GM04503 (cell line): Measurements from ENCODE around the gene SNX9.

ENCODE experiments used
- DNase-seq: peaks from one replicate; pipeline ENCODE4 v3.0.0-alpha.2; 2012; ENCODE audit warnings: low read depth

SNX9 gene

DNA sequence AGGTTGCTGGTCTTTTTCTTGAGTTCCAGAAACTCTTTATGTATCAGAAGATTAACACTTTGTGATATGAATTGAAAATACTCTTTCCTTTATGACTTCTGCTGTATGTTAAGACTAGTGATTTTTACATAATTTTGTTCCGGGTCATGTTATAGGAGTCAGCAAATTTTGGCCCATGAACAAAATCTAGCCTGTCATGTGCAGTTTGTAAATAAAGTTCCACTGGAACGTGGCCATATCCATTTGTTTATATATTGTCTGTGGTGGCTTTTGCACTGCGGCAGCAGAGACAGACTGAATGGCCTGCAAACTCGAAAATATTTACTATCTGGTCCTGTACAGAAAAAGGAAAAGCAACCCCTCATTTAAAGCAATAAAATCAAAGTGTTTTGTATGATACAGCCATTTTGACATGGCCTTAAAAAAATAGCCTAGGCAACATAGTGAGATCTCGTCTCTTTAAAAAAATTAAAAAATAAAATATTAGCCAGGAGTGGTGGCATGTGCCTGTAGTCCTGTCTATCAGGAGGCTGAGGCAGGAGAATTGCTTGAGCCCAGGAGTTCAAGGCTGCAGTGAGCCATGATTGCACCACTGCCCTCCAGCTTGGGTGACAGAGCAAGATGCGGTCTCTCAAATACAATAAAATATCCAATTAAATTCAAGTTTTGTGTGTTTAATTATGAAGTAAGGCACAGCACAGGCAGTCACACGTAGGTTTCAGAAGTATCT lies 36.9 kb downstream of the SNX9 start:
- DNase-seq = no peak

DNA sequence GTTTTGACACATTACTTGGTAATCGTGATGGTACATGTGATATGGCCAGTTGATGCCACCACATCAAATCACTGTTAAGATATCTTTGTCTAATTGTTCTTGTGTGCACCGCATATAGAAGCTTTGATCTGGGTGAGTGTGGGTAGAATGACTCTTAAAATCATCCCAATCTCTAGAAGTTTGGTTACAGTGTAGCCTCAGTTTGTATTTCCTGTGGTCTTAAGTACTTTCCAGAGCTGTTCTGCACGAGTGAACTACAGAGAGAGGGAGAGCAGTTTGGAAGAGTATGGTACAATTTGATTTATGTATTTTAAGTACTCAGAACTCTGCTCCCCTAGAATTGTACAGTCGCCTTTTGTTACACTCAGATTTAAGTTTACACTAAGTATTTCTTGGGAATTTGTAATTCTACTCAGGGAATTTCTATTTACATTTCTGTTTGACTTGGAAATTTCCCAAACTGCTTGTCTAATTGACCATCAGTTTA lies 37.5 kb downstream of the SNX9 start:
- no peak for DNase-seq

DNA sequence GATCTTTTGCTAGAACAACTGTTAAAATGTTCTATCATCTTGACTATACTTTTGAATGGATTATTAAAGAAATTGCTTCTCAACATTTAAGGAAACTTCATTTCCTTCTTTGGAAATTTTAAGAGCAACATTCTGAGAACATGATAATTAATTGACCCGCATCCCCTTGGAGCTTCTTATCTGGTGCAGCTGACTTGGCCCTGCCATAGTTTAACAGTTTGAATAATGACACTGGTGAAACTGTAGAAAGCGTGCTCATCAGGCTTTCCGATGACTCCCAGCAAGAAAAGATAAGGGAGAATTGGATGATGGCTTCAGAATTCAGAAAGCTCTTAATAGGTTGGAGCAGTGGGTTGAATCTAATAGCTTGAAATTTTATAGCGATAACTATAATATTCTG lies 38.1 kb downstream of the SNX9 start:
- no peak for DNase-seq

DNA sequence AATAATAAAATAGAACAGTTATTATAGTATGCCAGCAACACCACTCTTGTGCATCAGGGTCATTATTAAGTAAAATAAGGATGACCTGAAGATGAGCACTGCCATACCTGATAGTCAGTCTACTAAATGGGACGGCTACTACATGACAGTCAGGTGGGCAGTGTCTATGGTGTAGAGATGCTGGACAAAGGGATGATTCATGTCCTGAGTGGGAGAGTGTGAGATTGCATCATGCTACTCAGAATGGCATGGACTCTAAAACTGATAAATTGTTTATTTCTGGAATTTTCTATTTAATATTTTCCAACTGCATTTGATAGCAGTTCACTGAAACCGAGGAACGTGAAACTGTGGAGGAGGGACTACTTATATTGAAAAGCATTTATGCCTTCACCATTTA lies 38.8 kb downstream of the SNX9 start:
- no peak for DNase-seq

DNA sequence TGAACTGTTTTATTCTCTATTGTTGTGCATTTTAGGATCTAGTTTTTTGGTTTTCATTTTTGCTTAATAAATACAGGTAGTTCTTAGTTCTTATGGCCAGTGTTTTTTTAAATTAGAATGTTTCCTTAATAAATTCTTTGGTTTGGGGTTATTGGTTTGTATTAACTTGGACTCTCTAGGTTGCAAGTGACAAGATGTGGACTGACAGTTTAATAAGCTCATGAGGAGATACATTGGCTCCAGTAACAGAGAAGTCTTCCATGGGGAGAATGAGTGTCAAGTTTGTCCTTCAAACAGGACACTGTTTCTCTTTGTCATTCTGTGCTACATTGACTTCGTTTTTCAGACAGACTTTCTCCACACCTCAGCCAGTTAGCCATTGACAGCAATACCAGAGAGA lies 39.7 kb downstream of the SNX9 start:
- DNase-seq = no peak

DNA sequence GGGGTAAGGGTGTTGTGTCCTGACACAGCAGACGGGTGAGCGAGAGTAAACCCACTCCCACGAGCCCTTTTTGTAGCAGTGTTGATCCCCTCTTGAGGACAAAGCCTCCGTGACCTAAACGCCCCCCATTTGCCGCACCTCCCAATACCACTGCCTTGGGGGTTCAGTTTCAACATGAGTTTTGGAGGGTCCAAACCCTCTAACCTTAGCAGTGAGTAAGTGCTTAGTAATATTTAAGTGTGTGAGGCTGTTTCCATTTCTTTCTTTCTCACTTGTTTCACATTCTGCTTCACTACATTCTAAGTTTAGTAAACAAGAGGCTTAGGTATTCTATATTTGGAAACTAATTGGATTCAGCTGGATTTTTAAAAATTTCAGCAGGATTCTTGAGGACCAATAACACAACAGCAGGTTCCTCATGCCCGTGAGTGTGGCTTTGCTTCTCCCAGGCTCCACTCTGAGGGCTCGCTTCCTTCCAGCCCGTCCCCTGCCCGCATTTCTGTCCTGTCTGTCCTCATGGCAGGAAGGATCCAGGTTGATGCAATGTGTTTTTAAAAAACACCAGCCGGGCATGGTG lies 41.2 kb downstream of the SNX9 start:
- DNase-seq = no peak

DNA sequence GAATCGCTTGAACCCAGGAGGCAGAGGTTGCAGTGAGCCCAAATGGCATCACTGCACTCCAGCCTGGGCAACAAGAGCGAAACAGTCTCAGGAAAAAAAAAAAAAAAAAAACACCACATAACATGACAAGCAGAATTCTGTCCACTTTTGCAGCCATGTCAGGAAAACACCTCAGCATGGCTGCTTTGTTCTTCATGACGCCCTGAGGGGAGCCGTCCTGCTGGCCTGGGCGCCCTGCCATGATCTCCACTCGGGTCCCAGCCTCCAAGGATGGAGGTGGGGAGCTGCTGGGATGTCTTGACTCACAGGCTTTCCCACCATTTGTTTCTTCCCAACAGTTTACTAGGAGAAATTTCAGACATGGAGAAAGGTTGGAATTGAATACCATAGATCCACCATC lies 42.2 kb downstream of the SNX9 start:
- no peak for DNase-seq

DNA sequence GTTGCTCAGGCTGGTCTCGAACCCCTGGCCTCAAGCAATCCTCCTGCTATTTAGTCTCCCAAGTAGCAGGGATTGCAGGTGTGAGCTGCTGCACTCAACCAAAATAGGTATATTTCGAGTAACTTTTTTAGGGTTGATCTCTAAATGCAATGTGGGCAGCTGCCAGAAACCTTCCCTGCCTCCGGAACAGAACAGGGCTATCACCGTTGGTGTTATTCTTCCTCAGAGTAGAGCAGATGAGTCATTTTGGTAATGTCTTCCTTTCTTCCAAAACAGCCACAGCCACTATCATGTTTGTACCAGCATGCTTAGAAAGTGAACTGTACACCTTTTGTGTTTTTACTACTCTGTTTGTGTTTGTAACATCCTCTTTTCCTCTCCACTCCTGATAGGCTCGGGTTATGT lies 44.1 kb downstream of the SNX9 start:
- no peak for DNase-seq

DNA sequence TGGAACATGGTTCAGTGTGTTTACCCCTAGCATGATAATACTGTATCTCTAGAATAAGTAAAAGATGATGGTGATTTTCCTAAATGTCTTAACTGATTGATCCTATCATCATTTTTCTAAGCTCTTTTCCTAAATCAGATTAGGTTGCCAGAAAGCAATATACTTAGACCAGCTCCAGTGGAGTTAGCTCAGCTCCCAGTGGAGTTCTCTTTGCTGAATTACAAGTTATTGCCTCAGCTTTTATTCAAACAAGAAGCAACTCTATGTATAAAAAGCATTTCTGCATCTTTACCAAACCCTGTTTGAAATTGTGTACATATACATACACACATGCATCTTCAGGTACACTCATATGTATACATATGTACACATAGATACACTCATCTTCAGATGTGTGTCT lies 44.9 kb downstream of the SNX9 start:
- no peak for DNase-seq

DNA sequence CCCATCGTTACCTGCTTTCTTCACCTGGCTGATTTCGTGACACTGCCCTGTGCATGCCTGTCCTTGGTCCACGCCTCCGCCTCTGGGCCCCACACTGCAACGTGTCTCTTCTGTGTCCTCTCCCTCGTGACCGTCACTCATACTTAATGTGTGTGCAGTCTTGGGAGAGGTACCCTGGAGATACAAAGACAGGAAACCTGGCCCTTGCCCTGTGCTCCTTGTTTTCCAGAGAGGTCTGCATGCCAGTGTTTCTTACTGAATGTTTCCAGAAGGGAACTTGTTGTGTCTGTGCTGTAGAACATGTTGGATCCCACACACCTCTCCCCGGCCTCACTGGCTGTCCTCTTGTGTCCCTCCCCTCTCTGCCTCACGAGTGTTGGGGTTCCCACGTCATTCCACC lies 45.8 kb downstream of the SNX9 start:
- DNase-seq = no peak

DNA sequence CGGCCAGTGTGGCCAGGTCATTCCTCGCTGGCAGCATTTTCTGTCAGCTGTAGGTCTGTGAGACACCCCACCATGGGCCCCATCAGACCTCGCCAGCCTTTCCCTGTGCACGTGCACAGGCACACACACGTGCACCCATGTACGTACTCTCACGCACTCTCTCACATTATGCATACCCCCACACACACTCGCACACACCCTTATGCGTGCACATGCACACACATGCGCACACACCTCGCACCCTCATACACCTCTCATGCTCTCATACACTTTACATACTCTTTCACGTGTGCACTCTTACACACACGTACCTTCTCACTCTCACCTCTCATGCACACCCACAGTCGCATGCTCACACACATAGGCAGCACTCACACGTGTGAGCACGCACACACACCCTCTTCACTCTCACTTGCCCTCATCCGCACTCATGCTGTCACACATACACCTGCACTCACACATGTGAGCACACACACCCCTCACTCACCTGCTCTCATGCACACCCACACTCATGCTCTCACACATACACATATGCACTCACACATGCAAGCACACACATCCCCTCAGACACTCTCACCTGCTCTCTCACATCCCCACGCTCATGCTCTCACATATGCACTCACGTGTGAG lies 46.7 kb downstream of the SNX9 start:
- DNase-seq = no peak

DNA sequence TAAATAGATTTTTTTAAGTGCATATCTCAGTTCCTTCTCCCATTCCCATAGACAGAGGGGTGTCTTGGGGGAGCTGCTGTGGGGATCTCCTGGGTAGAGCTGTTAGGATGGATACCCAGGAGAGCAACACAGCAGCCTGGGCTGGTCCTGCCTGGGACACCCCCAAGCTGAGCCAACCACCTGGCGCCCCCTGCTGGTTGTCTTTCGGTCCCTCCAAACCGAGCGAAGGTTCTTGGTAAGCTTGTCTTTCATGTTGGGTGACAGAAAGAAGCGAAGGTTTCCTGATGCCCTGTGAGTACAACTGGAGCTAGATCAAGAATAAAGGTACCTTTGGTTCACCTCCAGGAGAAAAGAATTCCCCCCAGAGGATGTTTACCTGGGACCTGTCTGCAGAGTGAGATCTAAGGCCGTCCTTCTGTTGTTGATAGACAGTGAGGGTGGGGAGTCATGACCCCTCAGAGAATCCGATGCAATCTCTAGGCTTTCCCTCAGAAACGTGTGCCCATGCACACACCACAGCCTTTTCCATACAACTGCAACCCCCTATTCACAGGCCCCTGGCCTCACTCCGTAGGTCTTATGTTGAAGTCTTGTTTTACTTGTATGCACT lies 50.8 kb downstream of the SNX9 start:
- no peak for DNase-seq

DNA sequence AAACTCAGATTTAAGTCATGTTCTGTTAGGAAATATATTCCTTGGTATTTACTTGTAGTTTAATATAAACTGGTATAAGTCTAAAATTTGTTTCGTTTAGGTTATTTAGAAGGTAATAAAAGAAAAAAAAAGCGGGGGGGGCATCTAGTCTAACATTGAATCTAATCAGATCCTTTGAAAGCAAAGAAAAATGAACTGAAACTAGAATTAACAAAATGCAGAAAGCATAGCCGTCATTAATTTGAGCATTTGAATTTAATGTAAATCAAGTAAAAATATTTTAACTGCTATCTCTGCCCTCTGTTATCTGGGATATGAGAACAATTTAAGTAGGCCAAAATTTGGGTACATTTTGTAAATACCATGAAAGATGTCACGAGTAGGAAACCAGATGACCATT lies 54.1 kb downstream of the SNX9 start:
- no peak for DNase-seq

DNA sequence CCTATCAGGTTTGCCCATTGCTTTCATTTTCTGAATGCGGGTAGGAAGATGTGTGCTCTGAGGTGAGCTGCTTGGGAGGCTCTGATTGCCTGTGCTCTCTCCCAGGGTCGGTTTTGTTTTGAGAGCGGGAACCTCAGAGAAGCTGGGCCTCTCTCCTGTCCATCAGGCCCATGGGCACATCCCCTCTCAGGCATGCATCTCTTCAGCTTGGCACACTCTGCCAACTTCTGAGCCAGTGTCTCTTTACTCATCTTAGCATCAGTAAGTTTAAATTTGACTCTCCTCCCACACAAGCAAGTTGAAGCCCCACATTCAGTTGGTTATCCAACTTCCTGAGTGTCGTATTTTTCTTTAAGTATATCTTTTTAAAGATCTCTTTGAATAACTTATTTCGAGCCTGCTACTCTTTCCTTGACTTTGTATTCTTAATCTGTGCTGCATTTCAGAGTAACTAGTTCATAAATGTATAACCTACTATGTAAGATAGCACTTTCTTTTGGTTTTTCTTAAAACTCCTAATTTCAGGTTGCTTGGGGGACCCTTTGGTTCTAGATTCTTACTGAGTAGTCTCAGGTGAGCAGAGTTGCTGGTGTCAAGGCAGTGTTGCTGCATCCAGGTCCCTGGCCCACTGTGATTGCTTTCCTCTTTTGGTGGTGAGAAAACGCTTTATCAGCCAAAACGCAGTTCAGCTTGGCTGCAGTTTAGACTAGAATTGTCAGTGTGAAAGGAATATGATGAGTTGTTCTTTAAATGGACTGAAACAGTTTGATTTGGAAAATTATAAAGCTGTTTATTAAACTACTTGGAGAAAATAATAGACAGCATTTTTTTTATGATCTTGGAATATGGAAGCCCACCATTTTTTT lies 54.8 kb downstream of the SNX9 start:
- DNase-seq = no peak

DNA sequence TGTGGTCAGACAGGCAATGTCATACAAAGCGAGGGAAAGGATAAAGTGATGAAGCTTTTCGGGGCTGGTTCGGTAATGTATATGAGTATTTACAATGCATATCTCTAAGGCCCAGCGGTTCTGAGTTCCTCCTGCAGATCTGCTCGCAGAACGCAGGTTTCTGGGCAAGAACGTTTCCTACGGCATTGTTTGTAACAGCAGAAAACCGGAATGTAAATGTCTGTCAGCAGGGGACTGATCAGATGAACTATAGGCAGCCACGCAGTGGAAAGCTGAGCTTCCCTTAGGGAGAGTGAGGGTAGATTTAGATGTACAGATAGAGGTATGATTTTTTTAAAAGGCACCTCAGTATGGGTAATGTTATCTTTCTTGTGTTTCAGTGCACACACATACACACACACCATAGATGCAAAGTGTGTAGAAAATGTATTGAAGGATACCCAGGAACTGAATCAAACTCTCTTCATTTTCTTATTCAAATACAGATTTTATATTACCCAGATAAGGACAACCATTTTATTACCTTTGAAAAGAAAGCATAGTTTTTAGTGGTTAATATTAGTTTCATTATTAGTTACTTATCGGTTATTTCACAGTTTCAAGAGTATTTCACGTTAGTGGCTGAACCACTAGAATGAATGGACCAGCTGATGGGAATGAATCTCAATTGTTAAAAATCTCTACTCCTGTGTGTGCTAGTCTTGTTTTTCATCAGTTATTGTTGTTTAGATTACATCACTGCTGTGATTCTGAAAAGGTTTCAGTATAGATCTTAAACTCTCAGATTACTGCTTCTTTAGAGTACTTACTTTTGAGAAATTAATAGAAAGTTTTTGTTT lies 56.2 kb downstream of the SNX9 start:
- DNase-seq = no peak

DNA sequence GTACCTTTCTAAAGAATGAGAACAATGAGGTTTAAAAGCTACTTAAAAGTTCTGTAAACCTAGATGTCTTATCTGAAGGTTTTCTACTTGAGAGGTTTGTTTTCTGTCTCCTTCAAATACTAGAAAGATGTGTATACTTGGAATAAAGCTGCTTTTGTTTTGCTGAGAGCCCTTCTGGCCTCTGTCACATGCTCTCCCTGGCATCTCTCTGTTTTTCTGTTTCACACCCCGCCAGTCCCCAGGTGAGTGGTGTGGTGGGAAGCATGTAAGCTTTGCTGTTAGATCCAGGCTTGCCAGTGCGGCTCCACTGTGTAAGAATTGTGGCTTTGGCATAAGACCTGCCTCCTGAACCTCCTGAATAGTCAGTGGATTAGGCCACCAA lies 56.8 kb downstream of the SNX9 start:
- DNase-seq = no peak

DNA sequence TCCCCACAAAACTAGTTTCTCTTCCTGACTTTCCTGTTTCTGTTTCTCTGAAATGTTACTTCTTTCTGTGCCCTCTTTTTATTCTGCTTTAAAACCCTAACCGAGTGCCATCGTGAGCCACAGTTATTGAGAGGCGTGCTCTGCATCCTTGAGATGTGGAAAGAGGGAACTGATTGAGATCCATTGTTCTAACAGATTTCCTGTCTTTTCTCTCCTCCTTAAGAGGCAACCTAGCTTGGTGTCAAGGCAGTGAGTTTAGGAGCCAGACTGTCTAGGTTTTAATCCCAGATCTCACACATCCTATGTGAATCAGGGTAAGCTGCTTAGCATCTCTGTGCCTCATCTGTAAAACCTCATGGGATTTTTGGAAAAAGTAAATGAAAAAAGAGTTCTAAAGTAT lies 57.5 kb downstream of the SNX9 start:
- DNase-seq = no peak

DNA sequence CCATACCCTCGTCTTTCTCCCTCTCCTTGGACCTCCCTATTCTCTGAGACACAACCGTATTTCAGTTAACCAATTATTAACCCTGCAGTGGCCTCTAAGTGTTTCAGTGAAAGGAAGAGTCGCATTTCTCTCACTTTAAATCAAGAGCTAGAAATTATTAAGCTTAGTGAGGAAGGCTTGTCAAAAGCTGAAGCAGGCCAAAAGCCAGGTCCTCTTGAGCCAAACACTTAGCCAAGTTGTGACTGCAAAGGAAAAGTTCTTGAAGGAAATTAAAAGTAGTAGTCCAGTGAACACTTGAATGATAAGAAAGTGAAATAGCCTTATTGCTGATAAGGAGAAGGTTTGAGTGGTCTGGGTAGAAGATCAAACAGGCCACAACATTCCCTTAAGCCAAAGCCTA lies 58.3 kb downstream of the SNX9 start:
- DNase-seq = no peak

DNA sequence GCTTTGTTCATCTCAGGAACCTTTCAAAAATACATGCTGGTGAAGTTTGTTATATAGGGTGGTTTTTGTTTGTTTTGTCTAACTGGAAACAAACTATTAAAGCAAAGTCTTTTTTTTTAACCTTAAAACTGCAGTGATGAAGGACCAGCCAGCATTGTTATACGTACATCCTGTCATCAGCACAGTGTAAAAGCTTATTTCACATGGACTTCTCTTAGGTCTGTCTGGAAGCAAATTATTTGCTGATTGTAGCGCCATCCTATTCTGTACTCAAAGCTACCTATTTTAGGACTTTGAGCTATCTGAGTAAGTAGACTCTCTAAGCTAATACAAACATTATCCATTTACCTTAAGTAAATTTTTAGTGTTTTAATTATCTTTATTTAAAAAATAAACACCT lies 61.7 kb downstream of the SNX9 start:
- no peak for DNase-seq

DNA sequence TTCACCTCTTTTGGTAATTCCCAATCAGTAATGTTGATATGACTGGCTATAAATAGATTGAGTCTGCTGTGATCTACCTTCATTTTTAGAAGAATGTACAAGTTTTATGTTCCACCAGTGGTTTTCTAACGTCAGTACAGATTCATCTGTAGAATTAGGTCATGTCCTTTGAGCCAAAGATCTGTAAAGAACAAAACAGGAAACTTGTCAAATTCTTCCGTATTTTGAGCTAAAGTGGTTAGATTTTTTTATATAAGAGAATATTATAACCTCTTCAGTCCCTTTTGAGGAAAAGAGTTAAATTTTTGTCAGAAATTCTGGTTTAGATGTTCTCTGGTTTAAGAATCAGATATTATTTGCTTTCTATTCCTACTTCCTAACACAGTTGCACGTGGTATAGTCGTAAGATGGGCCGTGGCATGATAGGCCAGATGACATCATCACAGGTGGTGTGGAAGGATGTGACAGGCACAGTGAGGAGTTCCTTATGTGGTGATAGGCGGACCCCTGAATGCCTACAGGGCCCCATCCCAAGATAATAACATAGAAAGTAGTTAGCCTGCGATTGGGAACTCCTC lies 62.3 kb downstream of the SNX9 start:
- no peak for DNase-seq

DNA sequence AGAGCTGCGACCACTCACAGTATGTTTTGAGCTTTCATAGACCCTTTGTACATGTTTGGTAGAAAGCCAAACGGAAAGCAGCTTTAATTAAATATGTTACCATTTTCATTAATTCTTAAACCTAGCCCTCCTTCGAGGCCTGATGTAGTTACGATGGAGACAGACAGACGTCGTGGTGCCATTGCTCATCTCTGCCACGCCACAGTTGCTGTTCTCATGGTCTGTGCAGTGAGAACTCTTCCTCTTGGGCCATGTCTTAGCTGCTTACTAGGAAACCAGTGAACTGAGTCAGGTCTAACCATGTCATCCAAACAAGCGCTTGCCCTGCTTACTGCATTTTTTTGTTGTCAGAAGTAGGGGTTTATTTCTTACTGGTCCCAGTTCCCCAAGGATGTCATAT lies 62.8 kb downstream of the SNX9 start:
- DNase-seq = no peak
